Adrenal gland (tissue), 12 donors: ENCODE results near the gene ROS1. TPM values are rescaled to one million over a fixed set of nuclear protein-coding genes. Genes with fewer than 3 reads are reported as not detected.

Source experiments
- DNase-seq, 7 donors: peaks; one replicate each; pipeline ENCODE4 v3.0.0-alpha.2; 2019 to 2020
- H3K27ac ChIP-seq, 5 donors: fragments of 200-600 bp; sonication (generic) in 4 of 5; 1 replicate in 3 of 5; 2 replicates in 2 of 5; pipeline versions ENCODE4 v1.5.1 to v1.8.0; 2016 to 2020; ENCODE audit warnings: mild to moderate bottlenecking in 1 of 5
- H3K27me3 ChIP-seq: fragments of 200-600 bp; 2 replicates; pipeline ENCODE4 v1.8.0; 2021
- H3K36me3 ChIP-seq, 2 donors: fragments of 200-600 bp; replicated peaks in 1 of 2; 1 replicate in 1 of 2; 2 replicates in 1 of 2; pipeline versions ENCODE4 v1.5.1 to v1.8.0; 2018 to 2022
- H3K4me1 ChIP-seq, 2 donors: fragments of 200-600 bp; replicated peaks in 1 of 2; 1 replicate in 1 of 2; 2 replicates in 1 of 2; pipeline versions ENCODE4 v1.5.1 to v1.8.0; 2018 to 2021
- H3K4me3 ChIP-seq, 4 donors: fragments of 200-600 bp; sonication (generic) in 3 of 4; one replicate each; pipeline ENCODE4 v1.5.1; 2016 to 2018
- H3K9me3 ChIP-seq, 3 donors: fragments of 200-600 bp; sonication (generic) in 1 of 3; replicated peaks in 1 of 3; 1 replicate in 2 of 3; 2 replicates in 1 of 3; pipeline versions ENCODE4 v1.5.1 to v1.8.0; 2016 to 2021
- CTCF ChIP-seq, 6 experiments: fragments of 450-650 bp in 4 of 6; fragments of 200-600 bp in 2 of 6; sonication (generic) in 1 of 6; IDR thresholded peaks; 1 replicate in 5 of 6; 2 replicates in 1 of 6; pipeline versions ENCODE4 v1.5.1 to v1.8.0; 2016 to 2021; ENCODE audit warnings: antibody characterized with exemption in 6 of 6, mild to moderate bottlenecking in 2 of 6, moderate library complexity in 1 of 6
- POLR2A ChIP-seq, 2 donors: fragments of 450-650 bp; IDR thresholded peaks; one replicate each; pipeline ENCODE4 v1.6.1; 2017; ENCODE audit warnings: antibody characterized with exemption in 2 of 2, mild to moderate bottlenecking in 2 of 2, moderate library complexity in 1 of 2
- WGBS, 4 donors: extraction: QIAGEN DNeasy Blood & Tissue Kit in 2 of 4; methylation state at CpG; one replicate each; pipeline versions ENCODE4 v1.1.5 to v1.1.7; 2013 to 2017; 5-methylcytosine and 5-hydroxymethylcytosine counted together
- intact Hi-C, 2 donors: fragments of 100-400 bp; cut with DNase I; formaldehyde crosslinking; loops; one replicate each; pipeline versions ENCODE4 v1.14.1 to v1.15.0; 2022 to 2023
- polyA plus RNA-seq, 3 donors: library from polyadenylated mRNA; stranded (reverse); fragments of 200-250 nt in 2 of 3; fragments of 350-450 nt in 1 of 3; fragmentation: Illumina TruSeq in 1 of 3; extraction: RNeasy Lipid Tissue Mini Kit (QIAGEN cat#74804) in 1 of 3; gene quantifications; one replicate each; pipeline ENCODE4 v1.2.3, GENCODE V29; 2013 to 2014
- total RNA-seq, 9 donors: library from RNA; depleted of rRNA in 4 of 9; stranded (reverse); fragments of >200 nt in 4 of 9; fragments of 120-200 nt in 1 of 9; fragmentation: NEBNext Ultra II Directional in 1 of 9; extraction: Animal tissue kit (Norgen Biotek cat#: 25700) in 1 of 9; gene quantifications; one replicate each; pipeline versions ENCODE4 v1.1.0 to v1.2.4, GENCODE V29; 2013 to 2023
- donor health status: healthy with polysubstance abuse.
- donor health status: Bipolar disorder and iron deficiency.
- donor health status: DM: yes; HTN: yes; CAD: no.
- donor health status: DM: no; HTN: no; CAD: no.
- donor health status: DM: no; HTN: no; CAD: no.
- donor health status: DM: yes; HTN: yes; CAD: no.

ROS1 gene
- total and polyA plus RNA-seq, 12 donors: under 0.01 to 0.11 (median 0.08) TPM; not detected in 9

- H3K4me1 ChIP-seq: no peaks in the 10 kb centered on the region
- TF ChIP-seq CTCF (IDR thresholded peaks at IDR 0.05) (no peak), POLR2A (IDR thresholded peaks at IDR 0.05) (no peak)
- intact Hi-C loops: no loop called here
- H3K9me3 ChIP-seq: no peaks in the 10 kb centered on the region
- H3K4me3 ChIP-seq: no peak overlapping the region
- 62 to 75% (median 68%) methylated on average over 2 of the region's 2 CpGs for WGBS, 4 donors
- H3K27ac ChIP-seq: no peak overlapping the region
- no peaks in the 10 kb centered on the region for H3K36me3 ChIP-seq
- H3K27me3 ChIP-seq: no peaks in the 10 kb centered on the region
- DNase-seq: no peak
These were observed 23.9 kb downstream of the ROS1 start for GRCh38 chr6:117401799-117402198.

- H3K36me3 ChIP-seq: no peaks in the 10 kb centered on the region
- H3K4me1 ChIP-seq: no peaks in the 10 kb centered on the region
- H3K4me3 ChIP-seq: no peak overlapping the region
- intact Hi-C loops: no loop called here
- DNase-seq: no peak
- no peak overlapping the region for H3K27ac ChIP-seq
- WGBS, 4 donors: 43 to 63% (median 59%) methylated on average over 1 of the region's 1 CpG
- no peaks in the 10 kb centered on the region for H3K27me3 ChIP-seq
- TF ChIP-seq CTCF (IDR thresholded peaks at IDR 0.05) (no peak), POLR2A (IDR thresholded peaks at IDR 0.05) (no peak)
- no peaks in the 10 kb centered on the region for H3K9me3 ChIP-seq
These were observed 25.8 kb downstream of the ROS1 start for GRCh38 chr6:117399924-117400323.

- no peak for DNase-seq
- 81 to 88% (median 84%) methylated on average over 5 of the region's 5 CpGs for WGBS, 4 donors
- Histone ChIP-seq H3K4me3 (no peak overlapping the region), H3K27me3 (no peaks in the 10 kb centered on the region), H3K4me1 (no peaks in the 10 kb centered on the region), H3K27ac (no peak overlapping the region), H3K36me3 (no peaks in the 10 kb centered on the region), H3K9me3 (no peaks in the 10 kb centered on the region)
- no peak for TF ChIP-seq POLR2A (IDR thresholded peaks at IDR 0.05)
- no peak for TF ChIP-seq CTCF (IDR thresholded peaks at IDR 0.05)
- intact Hi-C loops: no loop called here
These were observed 26.6 kb downstream of the ROS1 start for GRCh38 chr6:117399126-117399525.

- intact Hi-C loops: no loop called here
- H3K4me3 ChIP-seq: no peak overlapping the region
- no peaks in the 10 kb centered on the region for H3K27me3 ChIP-seq
- 65 to 85% (median 73%) methylated on average over 2 to 3 of the region's 3 CpGs for WGBS, 4 donors
- no peaks in the 10 kb centered on the region for H3K4me1 ChIP-seq
- no peaks in the 10 kb centered on the region for H3K9me3 ChIP-seq
- no peak overlapping the region for H3K27ac ChIP-seq
- no peak for TF ChIP-seq POLR2A (IDR thresholded peaks at IDR 0.05)
- no peak for TF ChIP-seq CTCF (IDR thresholded peaks at IDR 0.05)
- no peak for DNase-seq
- no peaks in the 10 kb centered on the region for H3K36me3 ChIP-seq
These were observed 28.1 kb downstream of the ROS1 start for GRCh38 chr6:117397536-117398227.
